NB4 (cell line): ENCODE results near the gene MTNR1B.

Experiments
- MYC ChIP-seq: IDR thresholded peaks from 2 replicates; pipeline ENCODE4 v1.6.1; 2011; ENCODE audit warnings: low read depth, low read length
- POLR2A ChIP-seq: IDR thresholded peaks from 2 replicates; pipeline ENCODE4 v1.6.1; 2011; ENCODE audit warnings: mild to moderate bottlenecking; ENCODE audit not compliant: insufficient read length; ENCODE audit errors: extremely low read depth
- TF ChIP-seq, protein P1 (sequence below): IDR thresholded peaks from 2 replicates; pipeline ENCODE4 v1.6.1; 2011; ENCODE audit warnings: low read depth, low read length
- TF ChIP-seq, protein P2 (sequence below): IDR thresholded peaks from one replicate; pipeline ENCODE4 v1.5.1; 2012; ENCODE audit warnings: low read depth, low read length

DNA sequence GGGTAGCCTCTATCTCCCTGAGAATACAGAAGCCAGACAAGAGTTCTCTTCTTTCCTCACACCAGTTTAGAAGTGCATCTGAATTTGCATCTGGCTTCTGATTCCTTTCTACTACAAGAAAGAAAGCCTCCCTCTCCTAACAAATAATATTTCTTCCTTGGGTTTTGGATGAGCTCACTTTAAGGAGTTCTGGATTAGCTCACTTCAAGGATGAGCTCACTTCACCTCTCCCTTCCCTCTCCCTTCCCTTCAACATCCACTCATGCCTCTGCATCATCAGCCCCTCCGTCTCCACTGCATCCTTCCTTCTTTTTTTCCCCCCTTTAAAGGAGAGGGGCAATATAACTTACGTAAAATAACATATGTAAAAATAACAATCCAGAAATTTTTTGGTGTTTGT is 1.6 kb upstream of the MTNR1B start:
- TF ChIP-seq, protein P1, sequence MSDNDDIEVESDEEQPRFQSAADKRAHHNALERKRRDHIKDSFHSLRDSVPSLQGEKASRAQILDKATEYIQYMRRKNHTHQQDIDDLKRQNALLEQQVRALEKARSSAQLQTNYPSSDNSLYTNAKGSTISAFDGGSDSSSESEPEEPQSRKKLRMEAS, result no peak
- TF ChIP-seq, protein P2, sequence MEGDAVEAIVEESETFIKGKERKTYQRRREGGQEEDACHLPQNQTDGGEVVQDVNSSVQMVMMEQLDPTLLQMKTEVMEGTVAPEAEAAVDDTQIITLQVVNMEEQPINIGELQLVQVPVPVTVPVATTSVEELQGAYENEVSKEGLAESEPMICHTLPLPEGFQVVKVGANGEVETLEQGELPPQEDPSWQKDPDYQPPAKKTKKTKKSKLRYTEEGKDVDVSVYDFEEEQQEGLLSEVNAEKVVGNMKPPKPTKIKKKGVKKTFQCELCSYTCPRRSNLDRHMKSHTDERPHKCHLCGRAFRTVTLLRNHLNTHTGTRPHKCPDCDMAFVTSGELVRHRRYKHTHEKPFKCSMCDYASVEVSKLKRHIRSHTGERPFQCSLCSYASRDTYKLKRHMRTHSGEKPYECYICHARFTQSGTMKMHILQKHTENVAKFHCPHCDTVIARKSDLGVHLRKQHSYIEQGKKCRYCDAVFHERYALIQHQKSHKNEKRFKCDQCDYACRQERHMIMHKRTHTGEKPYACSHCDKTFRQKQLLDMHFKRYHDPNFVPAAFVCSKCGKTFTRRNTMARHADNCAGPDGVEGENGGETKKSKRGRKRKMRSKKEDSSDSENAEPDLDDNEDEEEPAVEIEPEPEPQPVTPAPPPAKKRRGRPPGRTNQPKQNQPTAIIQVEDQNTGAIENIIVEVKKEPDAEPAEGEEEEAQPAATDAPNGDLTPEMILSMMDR, result no peak
- TF ChIP-seq POLR2A (no peak), MYC (no peak)
